Measurements from ENCODE around the gene TELO2.
"Not testable (repeated sequence)": the region's sequence is repeated elsewhere in the genome, so short reads cannot be mapped to it uniquely, and the experiment has no call there.

Gene TELO2

DNA sequence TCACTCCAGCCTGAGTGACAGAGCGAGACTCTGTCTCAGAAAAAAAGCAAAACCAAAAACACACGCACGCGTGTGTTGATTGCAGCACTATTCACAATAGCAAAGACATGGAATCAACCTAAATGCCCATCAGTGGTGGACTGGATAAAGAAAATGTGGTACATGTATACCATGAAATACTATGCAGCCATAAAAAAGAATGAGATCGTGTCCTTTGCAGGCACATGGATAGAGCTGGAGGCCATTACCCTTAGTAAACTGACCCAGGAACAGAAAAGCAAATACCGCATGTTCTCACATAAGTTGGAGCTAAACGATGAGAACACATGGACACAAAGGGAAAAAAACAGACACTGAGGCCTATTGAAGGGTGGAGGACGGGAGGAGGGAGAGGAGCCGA lies 14.2 kb upstream of the TELO2 start:
- DNase-seq = not testable (repeated sequence)

DNA sequence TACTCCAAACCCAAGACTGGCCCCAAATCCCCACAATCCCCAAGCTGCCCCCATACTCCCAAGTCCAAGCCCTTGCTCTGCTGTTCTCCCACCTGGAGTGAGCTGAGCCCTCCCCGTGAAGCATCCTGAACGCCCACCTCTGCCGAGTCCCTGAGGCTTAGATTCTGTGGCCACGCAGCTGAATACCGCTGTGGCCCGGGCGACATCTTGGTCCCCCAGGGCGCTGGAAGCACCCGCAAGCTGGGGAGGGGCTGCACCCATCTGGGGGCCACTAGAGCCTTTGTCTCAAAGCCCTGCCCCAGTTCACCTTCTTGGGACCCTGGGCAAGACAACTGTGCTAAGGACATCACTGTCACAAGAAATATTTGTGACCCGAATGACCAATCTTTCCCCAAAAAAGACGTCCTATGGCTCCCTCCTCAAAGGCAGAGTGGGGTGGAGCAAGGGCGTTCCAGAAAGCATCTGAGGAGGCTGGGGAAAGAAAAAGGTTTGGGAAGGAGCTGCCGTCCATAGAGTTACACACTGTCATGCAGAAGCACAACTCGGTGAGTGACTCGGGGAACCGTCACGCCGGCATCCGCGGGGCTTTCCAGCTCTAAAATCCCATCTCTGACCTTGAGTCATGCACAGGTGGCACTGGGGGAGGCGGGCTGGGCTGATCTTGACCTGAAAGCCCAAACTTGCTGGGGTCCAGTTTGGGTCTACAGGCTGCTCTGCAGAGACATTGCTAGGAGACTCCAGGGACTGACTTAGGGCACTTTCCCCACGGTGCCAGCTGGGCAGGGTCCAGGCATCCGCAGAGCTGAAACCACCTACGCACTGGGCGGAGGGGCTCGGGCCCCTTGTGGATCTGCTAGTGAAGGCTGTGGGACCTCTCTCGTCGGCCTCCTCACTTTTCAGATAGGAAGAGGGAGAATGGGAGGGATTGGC lies 11.0 kb upstream of the TELO2 start:
- no peak for DNase-seq

DNA sequence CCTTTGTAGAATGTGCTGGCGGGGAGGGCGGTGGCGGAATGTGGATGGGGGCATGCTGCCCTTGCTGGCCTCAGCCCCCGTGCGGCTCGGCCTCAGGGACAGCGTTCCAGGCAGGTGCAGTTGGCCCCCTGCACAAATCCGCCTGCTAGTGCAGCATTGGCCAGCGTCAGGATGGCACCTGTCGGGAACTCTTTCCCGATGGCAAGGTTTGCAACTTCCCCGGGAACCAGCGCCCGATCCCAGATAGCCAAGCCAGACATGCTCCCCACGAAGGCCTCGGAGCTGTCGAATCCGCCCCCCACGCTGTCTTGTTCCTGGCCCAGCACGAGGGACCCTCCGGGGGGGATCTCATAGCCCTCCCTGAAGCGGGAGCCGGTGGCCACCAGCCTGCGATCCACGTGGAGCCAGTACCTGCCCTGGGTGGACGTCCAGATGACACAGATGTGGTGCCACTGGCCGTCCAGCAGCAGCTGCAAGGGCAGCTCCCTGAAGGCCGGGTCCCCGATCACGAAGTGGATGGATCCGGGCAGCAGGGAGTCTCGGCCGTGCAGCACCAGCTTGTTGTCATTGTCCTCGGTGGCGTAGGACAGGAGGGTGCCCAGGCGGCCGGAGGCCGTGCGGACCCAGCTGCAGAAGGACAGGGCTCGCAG lies 7.2 kb upstream of the TELO2 start:
- DNase-seq = no peak

DNA sequence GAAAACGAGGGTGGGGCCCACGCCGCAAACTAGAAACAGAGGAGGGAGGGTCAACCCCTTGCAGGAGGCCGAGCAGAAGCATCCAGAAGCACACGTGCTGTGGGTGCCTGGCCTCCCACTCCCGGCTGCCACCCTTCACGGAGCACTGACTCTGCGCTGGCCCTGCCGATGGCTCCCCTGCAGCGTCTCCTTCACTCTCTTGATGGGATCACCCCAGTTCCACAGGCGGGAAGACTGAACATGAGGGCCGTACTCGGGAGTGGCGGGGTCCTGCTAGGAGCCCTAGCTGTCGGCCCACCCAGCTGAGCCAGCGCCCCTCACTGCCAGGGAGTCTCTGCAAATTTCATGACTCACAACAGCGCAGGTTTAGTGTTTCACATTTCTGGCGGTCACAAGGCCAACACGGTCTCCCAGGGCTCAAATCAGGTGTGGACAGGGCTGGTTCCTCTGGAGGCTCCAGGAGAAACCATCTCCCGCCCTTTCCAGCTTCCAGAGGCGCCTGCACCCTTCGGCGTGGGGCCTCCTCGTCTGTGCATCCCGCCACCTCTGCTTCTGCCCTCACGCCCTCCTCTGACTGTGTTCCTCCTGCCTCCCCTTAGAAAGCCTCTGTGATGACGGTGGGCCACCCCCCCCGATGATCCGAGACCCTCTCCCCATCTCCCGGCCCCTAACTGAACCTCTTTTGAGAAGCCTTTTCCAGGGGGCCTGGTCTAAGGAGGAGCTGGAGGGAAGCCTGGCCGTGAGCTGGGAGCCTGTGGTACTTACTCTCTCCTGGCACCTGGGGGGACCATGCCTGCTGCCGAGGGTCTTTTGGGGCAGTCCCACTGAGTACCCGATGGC lies 6.4 kb upstream of the TELO2 start:
- no peak for DNase-seq

DNA sequence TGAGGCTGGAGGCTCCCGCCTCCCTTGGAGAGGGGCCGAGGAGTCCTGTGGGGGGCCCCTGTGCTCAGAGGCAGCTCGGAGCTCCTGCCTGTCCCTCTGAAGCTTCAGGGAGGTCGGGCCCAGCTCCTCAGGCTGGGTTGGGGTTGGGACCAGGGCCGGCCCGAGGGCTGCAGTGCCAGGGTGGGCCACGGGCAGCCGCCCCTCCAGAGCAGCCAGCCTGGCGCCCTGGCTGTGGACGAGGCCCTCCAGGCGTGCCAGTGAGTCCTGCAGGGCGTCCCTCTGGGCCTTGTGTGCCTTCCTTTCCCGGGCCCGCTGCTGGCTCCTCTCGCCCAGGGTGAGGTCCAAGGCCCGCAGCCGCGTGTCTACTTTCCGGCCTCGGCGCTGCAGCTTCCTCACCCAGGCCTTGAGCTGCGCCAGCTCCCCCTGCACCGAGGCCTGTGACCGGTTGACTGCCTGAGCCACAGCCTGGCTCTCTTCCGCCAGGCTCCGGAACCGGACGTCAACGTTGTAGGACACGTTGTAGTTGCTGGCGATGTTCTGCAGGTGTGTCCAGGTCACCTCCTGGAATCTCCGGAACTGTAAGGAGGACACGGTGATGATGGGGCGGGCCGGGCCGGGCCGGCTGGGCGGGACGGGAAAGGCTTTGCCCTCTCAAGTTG lies 5.6 kb upstream of the TELO2 start:
- DNase-seq = no peak

DNA sequence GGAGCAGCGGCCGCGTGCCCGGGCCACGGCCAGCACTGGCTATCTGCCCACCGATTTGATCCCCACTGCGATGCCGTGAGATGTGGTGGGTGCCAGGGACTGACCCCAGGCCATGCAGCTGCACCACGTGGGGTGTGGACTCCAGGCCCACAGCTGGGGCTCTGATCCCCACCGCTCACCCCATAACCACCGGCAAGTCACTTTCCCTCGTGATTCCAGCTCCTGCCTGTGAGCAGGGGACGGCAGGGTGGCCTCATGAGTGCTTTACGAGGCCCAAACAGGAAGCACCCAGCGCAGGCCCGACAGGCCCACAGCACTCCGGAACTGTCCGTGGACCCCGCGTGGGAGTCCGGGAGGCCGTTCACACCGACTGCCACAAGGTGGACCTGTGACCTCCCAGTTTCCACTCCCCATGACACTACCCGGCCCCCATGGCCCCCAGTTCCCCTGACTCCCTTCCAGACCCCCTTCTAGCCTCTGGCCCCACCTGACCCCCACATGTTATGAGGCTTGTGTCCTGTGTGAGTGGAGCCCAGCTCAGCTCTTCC lies 5.0 kb upstream of the TELO2 start:
- no peak for DNase-seq

DNA sequence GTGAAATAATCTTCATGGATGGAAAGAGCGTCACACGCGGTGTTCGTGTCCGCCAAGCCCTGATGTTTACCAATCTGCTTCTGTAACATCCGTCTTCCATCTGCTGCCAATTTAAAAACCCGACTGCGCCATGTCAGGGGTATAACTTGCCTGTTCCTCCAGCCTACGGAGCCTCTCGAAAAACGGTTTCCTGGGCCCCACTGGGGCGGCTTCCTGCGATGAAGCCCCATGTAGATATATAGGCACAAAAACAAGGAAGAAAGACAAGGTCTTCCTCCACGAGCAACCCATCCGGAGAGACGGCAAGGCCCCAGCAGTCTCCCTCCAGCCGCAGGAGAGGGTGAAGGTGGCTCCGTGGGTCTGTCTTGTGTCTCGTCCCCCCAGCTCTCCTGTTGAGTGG lies 4.5 kb upstream of the TELO2 start, which contains the start of gene PTX4:
TSS of gene PTX4 (minus strand) at position 326 of the 400 bp plus-strand sequence. CDS start at position 291, 35 bp downstream.
- no peak for DNase-seq

DNA sequence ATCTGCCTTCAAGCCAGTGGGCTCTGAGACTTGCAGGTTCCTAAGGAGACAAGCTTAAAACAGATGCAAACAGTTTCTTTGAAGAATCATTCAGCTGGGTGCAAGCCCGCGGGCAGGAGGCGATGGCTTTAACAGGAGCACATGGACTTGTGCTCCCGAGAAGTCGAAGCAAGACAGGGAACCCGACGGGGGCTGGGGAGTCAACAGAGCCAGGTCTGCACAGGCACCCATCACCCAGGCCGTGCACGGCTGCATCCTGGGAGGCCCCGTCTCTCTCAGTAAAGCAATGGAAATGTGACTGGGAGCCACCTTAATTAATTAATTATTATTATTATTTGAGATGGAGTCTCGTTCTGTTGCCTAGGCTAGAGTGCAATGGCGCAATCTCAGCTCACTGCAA lies 4.1 kb upstream of the TELO2 start:
- no peak for DNase-seq

DNA sequence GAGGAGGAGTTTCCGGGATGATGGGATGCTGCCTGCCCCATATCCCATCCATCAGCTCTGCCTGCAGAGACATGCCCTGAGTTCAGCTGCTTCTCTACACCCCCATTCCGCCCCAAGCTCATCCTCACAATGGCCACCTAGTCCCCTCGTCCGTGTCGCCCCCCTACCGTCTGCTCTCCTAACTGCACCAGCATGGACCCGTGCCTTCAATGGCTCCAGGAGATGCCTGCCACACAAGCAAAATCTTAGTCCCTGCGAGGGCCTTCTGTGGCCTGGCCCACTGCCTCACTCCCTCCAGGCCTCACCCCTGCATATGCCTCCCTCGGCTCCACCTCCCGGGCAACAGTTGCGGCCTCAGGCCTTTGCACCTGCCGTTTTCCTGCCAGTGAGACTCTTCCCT lies 1.8 kb upstream of the TELO2 start:
- no peak for DNase-seq

DNA sequence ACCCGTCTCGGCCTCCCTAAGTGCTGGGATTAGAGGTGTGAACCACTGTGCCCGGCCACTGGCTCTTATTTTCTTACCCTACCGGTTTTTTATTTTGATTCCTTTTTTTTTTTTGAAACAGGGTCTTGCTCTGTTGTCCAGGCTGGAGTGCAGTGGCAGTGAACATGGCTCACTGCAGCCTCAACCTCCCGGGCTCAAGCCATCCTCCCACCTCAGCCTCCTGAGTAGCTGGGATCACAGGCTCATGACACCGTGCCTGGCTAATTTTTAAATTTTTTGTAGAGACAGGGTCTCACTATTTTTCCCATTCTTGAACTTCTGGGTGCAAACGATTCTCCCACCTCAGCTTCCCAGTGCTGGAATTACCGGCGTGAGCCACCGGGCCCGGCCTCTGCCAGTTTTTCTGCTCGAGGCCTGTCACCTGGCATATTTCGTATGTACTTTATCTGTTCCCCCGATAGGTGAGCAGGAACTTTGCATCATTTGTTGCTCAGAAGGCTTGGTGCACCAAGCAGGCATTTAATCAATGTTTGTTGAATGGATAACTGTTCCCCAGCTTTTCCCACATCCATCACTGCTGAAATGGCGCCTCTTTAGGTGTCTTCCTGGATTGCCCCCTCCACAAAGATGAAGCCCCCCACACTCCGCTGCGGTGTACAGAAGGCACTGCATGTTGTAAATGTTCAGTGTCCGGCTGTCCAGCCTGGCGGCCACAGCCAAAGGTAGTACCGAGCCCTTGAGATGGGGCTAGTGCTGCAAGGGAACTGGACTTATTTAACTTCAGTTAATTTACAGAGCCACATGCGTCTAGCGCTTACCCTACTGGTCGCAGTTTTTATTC lies 858 bp upstream of the TELO2 start:
- DNase-seq = no peak

DNA sequence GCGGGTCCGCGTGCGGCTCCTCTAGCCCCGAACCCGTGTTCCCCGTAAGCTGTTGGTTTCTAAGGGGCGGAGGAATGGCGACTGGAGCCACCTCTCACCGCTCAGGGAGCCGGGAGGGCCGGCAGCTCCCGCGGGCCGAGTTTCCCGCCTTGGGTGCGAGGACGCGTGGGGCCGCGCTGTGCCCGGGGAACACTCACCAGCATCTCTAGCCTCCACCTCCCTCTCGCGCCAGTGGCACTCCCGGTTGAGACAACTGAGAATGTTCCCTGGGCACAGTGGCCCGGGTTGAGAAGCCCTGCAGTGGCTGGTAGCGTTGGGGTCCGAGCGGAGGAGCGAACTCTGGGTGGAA lies 560 bp downstream of the TELO2 start:
- DNase-seq = no peak

DNA sequence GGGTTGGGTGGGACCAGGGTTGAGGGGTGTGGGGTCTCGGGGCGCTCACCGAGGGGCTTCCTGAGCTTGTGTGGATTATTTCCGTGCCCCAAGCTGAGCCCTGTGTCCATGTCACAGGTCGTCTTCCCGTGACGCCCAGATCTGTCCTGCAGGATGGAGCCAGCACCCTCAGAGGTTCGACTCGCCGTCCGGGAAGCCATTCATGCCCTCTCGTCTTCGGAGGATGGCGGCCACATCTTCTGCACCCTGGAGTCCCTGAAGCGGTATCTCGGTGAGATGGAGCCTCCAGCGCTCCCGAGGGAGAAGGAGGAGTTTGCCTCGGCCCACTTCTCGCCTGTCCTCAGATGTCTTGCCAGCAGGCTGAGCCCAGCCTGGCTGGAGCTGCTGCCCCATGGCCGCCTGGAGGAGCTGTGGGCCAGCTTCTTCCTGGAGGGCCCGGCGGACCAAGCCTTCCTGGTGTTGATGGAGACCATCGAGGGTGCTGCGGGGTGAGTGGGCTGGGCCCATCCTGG lies 1.0 kb downstream of the TELO2 start:
- DNase-seq = no peak

DNA sequence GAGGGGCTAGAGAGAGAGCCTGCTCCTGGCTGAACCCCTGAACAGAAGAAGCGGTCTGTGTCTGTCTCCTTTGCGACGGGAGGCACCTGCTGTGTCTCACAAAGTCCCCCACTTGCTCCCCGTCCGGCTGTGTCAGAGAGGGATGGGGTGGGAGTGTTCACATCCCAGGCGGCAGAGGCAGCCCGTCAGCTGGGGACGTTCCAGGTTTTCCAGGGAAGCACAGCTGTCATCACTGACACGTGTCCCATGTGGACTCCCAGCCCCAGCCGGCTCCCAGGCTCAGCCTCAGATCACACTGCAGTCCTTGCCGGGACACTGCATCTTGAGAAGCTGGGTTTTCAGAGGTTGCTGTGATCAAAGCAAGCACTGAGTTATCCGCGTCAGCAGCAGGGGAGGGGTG lies 1.6 kb downstream of the TELO2 start:
- DNase-seq = no peak

DNA sequence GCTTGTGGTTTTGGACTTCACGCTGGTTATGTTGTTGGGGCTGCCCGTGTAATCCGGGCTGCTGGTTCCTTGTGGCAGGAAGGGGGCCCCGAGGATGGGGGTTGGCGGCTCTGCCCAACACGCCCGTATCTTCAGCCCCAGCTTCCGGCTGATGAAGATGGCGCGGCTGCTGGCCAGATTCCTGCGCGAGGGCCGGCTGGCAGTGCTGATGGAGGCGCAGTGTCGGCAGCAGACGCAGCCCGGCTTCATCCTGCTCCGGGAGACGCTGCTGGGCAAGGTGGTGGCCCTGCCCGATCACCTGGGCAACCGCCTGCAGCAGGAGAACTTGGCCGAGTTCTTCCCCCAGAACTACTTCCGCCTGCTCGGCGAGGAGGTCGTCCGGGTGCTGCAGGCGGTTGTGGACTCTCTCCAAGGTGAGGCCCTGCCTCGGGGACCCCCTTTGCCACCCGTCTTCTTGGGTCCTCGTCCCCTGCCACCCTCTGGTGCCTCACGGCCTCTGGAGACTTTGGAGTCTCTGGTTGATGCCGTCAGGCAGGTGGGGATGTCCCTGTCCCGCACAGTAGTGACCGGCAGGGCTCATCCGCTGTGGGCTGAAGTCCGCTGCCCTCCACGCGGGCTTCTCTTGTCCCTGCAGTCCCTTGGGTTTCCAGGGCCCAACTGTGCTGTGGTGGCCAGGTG lies 2.2 kb downstream of the TELO2 start:
- no peak for DNase-seq

DNA sequence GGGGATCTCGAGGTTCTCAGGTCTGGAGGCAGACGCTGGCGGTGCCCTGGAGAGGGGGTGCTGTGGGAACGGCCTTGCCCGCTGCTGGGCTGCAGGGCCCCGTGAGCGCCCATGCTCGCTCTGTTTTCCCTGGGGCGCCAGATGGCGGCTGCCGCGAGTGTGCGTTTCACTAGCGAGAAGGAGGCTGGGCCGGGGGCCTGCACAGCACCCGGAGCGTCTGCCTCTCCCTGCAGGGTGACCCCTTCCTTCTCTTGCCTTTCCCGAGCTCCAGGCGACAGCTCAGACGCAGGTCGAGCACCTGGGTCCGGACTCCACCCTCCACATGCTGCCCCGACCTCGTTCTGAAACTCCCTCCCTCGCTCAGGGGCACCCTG lies 2.7 kb downstream of the TELO2 start:
- DNase-seq = no peak

DNA sequence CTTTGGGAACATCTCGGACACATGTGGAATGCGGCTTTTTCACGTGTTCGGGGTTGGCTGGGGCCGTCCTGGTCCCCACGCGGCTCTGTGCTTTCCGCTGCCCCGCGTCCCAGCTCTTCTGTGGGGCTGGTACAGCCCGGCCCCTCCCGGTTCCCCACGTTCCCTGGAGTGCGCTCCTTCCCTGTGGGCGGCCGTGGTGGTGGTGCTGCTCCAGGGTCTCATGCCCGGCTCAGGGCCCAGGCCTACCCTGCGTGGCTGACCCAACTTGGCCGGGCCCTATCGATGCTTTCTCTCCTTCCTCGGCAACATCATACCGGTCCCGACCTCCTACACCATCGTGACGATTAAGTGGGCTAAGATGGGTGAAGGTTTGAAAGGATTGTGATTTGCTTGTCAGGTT lies 3.3 kb downstream of the TELO2 start:
- DNase-seq = no peak

DNA sequence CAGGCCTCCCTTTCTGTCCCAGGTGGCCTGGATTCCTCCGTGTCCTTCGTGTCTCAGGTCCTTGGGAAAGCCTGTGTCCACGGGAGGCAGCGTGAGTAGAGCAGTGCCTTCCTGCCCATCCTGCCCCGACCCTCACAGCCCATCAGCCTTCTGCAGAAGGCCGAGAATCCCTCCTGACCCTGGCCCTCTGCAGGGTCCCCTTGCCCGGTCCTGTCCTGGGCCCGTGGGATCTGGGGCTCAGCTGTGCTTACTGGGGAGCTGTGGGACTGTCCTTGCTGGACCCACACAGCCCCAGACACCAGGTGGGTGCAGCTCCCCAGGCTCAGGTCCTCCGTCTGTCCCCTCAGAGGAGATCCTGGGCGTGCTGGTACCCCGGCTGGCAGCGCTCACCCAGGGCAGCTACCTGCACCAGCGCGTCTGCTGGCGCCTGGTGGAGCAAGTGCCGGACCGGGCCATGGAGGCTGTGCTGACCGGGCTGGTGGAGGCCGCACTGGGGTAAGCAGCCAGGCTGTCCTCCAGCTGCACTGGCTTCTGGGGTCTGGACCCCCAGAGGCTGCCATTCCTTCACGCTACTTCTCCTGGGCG lies 3.9 kb downstream of the TELO2 start:
- no peak for DNase-seq

DNA sequence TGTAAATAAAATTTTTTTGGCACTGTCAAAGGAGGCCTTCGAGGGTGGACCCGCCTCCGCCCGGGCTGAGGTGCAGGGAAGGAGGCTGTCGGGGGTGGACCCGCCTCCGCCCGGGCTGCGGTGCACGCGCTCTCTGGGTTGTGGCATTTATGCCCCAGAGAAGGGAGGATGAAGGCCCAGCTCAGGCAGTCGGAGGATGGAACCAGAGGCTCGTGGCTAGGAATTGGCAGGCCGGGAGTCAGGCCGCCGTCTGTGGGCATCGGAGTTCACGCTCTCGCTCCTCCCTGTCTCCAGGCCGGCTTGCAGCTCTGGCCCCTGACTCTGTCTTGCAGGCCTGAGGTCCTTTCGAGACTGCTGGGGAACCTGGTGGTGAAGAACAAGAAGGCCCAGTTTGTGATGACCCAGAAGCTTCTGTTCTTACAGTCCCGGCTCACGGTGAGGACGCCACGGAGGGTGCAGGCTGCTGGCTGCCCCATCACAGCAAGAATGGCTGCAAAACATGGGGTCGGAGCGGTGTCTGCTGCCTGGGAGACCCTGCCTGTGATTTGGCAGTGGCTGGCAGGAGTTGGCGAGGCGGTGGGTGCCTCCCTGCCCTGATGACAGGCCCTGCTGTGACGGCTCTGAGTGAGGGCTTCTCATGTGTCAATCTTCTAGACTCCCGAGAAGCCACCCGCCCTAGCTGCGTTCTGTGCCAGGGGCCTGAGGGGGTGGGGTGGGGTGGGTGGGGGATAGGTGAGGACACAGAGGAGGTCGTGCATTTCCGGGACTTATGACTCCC lies 5.9 kb downstream of the TELO2 start:
- DNase-seq = no peak

DNA sequence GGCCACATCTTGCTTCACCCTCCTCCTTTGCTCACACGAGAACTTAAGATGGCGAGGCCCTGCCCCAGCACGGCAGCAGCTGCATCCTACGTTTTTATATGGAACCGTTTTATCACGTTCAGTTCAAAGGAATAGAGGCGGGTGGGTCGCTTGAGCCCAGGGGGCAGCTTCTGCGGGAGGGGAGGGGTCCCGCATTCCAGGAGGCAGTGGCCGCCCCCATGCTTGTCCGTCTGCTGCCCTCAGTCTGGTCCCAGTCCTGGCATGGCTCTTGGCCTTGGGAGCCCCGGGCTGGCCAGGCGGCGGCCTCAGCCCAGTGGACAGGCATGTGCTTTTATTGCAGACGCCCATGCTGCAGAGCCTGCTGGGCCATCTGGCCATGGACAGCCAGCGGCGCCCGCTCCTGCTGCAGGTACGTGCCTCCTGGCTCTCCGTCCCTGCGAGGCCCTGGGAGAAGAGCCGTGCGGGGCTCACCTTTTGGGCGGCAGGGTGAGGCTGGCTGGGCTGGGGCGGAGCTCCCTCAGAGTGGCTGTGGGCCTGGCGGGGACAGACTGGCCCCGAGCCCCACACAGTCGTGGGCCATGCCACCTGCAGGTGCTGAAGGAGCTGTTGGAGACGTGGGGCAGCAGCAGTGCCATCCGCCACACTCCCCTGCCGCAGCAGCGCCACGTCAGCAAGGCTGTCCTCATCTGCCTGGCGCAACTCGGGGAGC lies 6.8 kb downstream of the TELO2 start:
- no peak for DNase-seq

Data from CD4-positive, alpha-beta T cell treated with Interferon alpha-2 for 1 hour (primary cell).